CD14-positive monocyte (primary cell): ENCODE measurements around the gene HOXA5. TPM values are rescaled to one million over a fixed set of nuclear protein-coding genes. Genes with fewer than 3 reads are reported as not detected.

Experiments
- DNase-seq, 3 donors: peaks; one replicate each; pipeline ENCODE4 v3.0.0-alpha.2; 2011 to 2022
- H2AFZ ChIP-seq: 2 replicates; pipeline ENCODE4 v1.6.0; 2012; ENCODE audit warnings: mild to moderate bottlenecking, low read depth, low read length, inconsistent platforms; ENCODE audit not compliant: insufficient read depth, poor library complexity, severe bottlenecking
- H3K27ac ChIP-seq, 2 donors: 1 replicate in 1 of 2; 2 replicates in 1 of 2; pipeline ENCODE4 v1.5.1; 2012 to 2013; ENCODE audit warnings: low read length in 2 of 2, control low read depth in 1 of 2, inconsistent platforms in 1 of 2, low read depth in 1 of 2, mild to moderate bottlenecking in 1 of 2
- H3K27me3 ChIP-seq, 2 donors: one replicate each; pipeline versions ENCODE4 v1.6.0 to v1.6.1; 2011 to 2013; ENCODE audit warnings: low read length in 2 of 2; ENCODE audit not compliant: control insufficient read depth in 2 of 2, insufficient read depth in 2 of 2
- H3K36me3 ChIP-seq, 2 donors: replicated peaks in 1 of 2; 1 replicate in 1 of 2; 2 replicates in 1 of 2; pipeline versions ENCODE4 v1.5.1 to v1.6.1; 2012 to 2013; ENCODE audit warnings: low read length in 2 of 2, control low read depth in 1 of 2, inconsistent platforms in 1 of 2, mild to moderate bottlenecking in 1 of 2; ENCODE audit not compliant: insufficient read depth in 2 of 2, control insufficient read depth in 1 of 2
- H3K4me1 ChIP-seq, 2 donors: 1 replicate in 1 of 2; 2 replicates in 1 of 2; pipeline versions ENCODE4 v1.5.1 to v1.6.1; 2012 to 2013; ENCODE audit warnings: low read length in 2 of 2, control low read depth in 1 of 2, inconsistent platforms in 1 of 2, mild to moderate bottlenecking in 1 of 2, moderate library complexity in 1 of 2; ENCODE audit not compliant: insufficient read depth in 2 of 2, control insufficient read depth in 1 of 2
- H3K4me2 ChIP-seq: replicated peaks from 2 replicates; pipeline ENCODE3; 2012; ENCODE audit warnings: low read length, moderate library complexity, mild to moderate bottlenecking; ENCODE audit not compliant: poor library complexity, severe bottlenecking; ENCODE audit errors: extremely low read depth
- H3K4me3 ChIP-seq, 3 experiments: fragments of 200-600 bp in 1 of 3; sonication (generic) in 1 of 3; replicated peaks in 1 of 3; 1 replicate in 2 of 3; 2 replicates in 1 of 3; pipeline ENCODE4 v1.5.1; 2011 to 2013; ENCODE audit warnings: low read length in 3 of 3, mild to moderate bottlenecking in 3 of 3, control low read depth in 2 of 3, low read depth in 2 of 3, inconsistent platforms in 1 of 3, moderate library complexity in 1 of 3
- H3K79me2 ChIP-seq: 2 replicates; pipeline ENCODE4 v1.6.0; 2012; ENCODE audit warnings: mild to moderate bottlenecking, control low read depth, inconsistent platforms, low read length, moderate library complexity; ENCODE audit not compliant: insufficient read depth
- H3K9ac ChIP-seq: 2 replicates; pipeline ENCODE4 v1.6.0; 2017; ENCODE audit warnings: low read length, mild to moderate bottlenecking; ENCODE audit not compliant: insufficient read depth, poor library complexity, severe bottlenecking
- H3K9me3 ChIP-seq, 2 donors: replicated peaks in 1 of 2; 1 replicate in 1 of 2; 2 replicates in 1 of 2; pipeline versions ENCODE4 v1.5.1 to v1.6.1; 2012 to 2013; ENCODE audit warnings: low read length in 2 of 2, control low read depth in 1 of 2; ENCODE audit not compliant: control insufficient read depth in 1 of 2, insufficient read depth in 1 of 2
- H4K20me1 ChIP-seq: 2 replicates; pipeline ENCODE4 v1.6.0; 2012; ENCODE audit warnings: mild to moderate bottlenecking, low read length, control low read depth, moderate library complexity; ENCODE audit not compliant: insufficient read depth
- H3K27ac Mint-ChIP-seq, 7 donors: one replicate each; pipeline ENCODE4 v1.8.0; 2020; ENCODE audit warnings: mild to moderate bottlenecking in 7 of 7, mixed read lengths in 7 of 7, moderate library complexity in 6 of 7, inconsistent platforms in 2 of 7
- H3K27me3 Mint-ChIP-seq, 3 donors: one replicate each; pipeline ENCODE4 v1.8.0; 2021 to 2022; ENCODE audit warnings: low read depth in 3 of 3, mild to moderate bottlenecking in 3 of 3, mixed read lengths in 3 of 3, moderate library complexity in 3 of 3, inconsistent platforms in 1 of 3
- H3K36me3 Mint-ChIP-seq, 2 donors: one replicate each; pipeline ENCODE4 v1.8.0; 2020; ENCODE audit warnings: mixed read lengths in 2 of 2, inconsistent platforms in 1 of 2, mild to moderate bottlenecking in 1 of 2
- H3K4me1 Mint-ChIP-seq: one replicate; pipeline ENCODE4 v1.8.0; 2020; ENCODE audit warnings: mild to moderate bottlenecking, mixed read lengths
- H3K4me3 Mint-ChIP-seq, 2 donors: one replicate each; pipeline ENCODE4 v1.8.0; 2020; ENCODE audit warnings: mild to moderate bottlenecking in 2 of 2, mixed read lengths in 2 of 2, moderate library complexity in 1 of 2
- H3K9me3 Mint-ChIP-seq, 7 donors: one replicate each; pipeline ENCODE4 v1.8.0; 2020 to 2022; ENCODE audit warnings: mixed read lengths in 7 of 7, mild to moderate bottlenecking in 6 of 7, moderate library complexity in 6 of 7, inconsistent platforms in 2 of 7
- WGBS: methylation state at CpG from one replicate; pipeline ENCODE4 v1.1.5; 2013; ENCODE audit warnings: missing lambda C conversion rate; ENCODE audit not compliant: insufficient coverage; 5-methylcytosine and 5-hydroxymethylcytosine counted together
- intact Hi-C, 2 donors: fragments of 100-400 bp; cut with micrococcal nuclease; formaldehyde crosslinking; loops; one replicate each; pipeline versions ENCODE4 v1.15.0 to v1.15.1; 2023
- polyA plus RNA-seq, 3 donors: library from polyadenylated mRNA; depleted of rRNA in 1 of 3; unstranded in 2 of 3; stranded (reverse) in 1 of 3; fragments of 300-500 nt in 2 of 3; fragments of >200 nt in 1 of 3; fragmentation: Illumina TruSeq in 2 of 3; gene quantifications; 1 replicate in 2 of 3; 2 replicates in 1 of 3; pipeline ENCODE4 v1.2.3, GENCODE V29; 2012 to 2021
- TF ChIP-seq, protein P1 (sequence below): fragments of 200-600 bp; IDR thresholded peaks from one replicate; pipeline ENCODE4 v1.8.0; 2022; ENCODE audit warnings: antibody characterized with exemption, mild to moderate bottlenecking

The HOXA5 gene
- polyA plus RNA-seq, 3 donors, result 0.85 to 3.0 (median 1.8) TPM

DNA sequence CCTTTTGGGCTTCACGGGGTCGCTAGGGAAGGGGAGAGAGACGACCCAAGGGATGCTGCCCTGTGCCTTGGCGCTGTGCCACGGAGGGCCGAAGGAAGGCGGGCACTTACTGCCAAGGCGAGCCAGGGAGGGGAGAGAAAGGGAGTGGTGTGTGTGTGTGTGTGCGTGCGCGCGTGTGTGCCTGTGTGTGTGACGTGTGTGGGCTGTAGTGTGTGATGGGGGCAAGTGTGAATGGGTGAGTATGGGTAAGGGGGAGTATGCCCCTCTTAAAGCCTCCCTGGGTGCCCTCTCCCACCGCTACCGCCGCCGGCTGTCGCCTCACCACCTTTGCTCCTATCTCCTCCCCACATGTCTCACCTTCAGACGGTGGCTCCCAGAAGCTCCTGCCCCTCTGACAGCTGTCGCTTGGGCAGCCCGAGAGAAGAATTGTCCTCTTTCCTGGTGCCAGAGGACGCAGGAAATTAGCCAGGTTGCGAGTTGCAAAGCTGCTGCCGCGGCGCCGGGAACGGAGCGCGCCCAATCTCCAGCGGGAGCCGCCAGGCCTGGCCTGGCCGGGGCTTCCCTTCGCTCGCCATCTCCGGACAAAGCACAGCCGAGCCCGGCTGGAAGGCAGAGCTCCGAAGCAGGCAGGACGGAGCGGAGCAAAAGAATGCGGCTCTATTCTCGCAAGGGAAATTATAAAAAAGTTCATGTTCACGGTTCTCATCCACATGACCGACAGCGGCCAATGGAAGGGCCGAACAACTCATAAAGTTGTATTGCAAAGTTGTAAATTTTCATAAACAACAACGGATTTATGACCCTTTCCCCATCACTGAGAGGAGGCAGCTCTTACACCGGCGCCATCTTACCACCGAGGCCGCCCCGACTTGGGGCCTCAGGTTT, 8.7 kb upstream of the HOXA5 start, which contains the start of gene HOXA3:
TSS of gene HOXA3 (minus strand) at position 653 of the 885 bp plus-strand sequence. CDS start 41,943 bp downstream, outside the sequence.
- Histone ChIP-seq H3K36me3 (no peaks in the 10 kb centered on the region), H3K9me3 (peaks cover 4 to 66% of the 10 kb centered on the region in 2 donors), H3K4me3 (peak within 1 kb of the TSS in 1 of 3 experiments; percentile 66), H4K20me1 (no peaks in the 10 kb centered on the region), H3K27ac (no peak within 1 kb of the TSS), H3K27me3 (peaks cover 92 to 100% of the 10 kb centered on the region in 2 donors), H3K4me2 (peak within 1 kb of the TSS; percentile 73), H2AFZ (peak within 1 kb of the TSS; percentile 67), H3K4me1 (peaks cover 63 to 68% of the 10 kb centered on the region in 2 donors), H3K9ac (no peak within 1 kb of the TSS), H3K79me2 (no peaks in the 10 kb centered on the region)
- TF ChIP-seq, protein P1, sequence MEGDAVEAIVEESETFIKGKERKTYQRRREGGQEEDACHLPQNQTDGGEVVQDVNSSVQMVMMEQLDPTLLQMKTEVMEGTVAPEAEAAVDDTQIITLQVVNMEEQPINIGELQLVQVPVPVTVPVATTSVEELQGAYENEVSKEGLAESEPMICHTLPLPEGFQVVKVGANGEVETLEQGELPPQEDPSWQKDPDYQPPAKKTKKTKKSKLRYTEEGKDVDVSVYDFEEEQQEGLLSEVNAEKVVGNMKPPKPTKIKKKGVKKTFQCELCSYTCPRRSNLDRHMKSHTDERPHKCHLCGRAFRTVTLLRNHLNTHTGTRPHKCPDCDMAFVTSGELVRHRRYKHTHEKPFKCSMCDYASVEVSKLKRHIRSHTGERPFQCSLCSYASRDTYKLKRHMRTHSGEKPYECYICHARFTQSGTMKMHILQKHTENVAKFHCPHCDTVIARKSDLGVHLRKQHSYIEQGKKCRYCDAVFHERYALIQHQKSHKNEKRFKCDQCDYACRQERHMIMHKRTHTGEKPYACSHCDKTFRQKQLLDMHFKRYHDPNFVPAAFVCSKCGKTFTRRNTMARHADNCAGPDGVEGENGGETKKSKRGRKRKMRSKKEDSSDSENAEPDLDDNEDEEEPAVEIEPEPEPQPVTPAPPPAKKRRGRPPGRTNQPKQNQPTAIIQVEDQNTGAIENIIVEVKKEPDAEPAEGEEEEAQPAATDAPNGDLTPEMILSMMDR, result no peak
- Mint-ChIP-seq H3K27ac (peak within 1 kb of the TSS in 2 of 7 donors; percentile 37 to 79), H3K4me3 (peak within 1 kb of the TSS; percentile 78 to 94), H3K9me3 (peaks cover 0 to 57% (median 29%) of the 10 kb centered on the region in 7 donors), H3K36me3 (peaks cover 14 to 28% of the 10 kb centered on the region in 2 donors), H3K4me1 (peaks cover 66% of the 10 kb centered on the region), H3K27me3 (peaks cover 93 to 100% (median 99%) of the 10 kb centered on the region in 3 donors)
- DNase-seq, result no peak
- intact Hi-C loops, result loop anchor here (2.0 to 5.0 kb wide), 3 partner anchors 17 to 1290 kb away; partner anchors contain the start of gene HOXA11 (in 2 of the 2)
- WGBS, result under 1% methylated on average over 44 of the region's 53 CpGs

- Histone ChIP-seq H4K20me1 (no peaks in the 10 kb centered on the region), H3K9me3 (peaks cover 4 to 69% of the 10 kb centered on the region in 2 donors), H3K4me2 (peak overlapping the region; percentile 73), H3K4me1 (peaks cover 62 to 68% of the 10 kb centered on the region in 2 donors), H3K36me3 (no peaks in the 10 kb centered on the region), H3K27ac (no peak overlapping the region), H2AFZ (no peak overlapping the region), H3K9ac (no peak overlapping the region), H3K79me2 (no peaks in the 10 kb centered on the region), H3K4me3 (peak overlapping the region in 2 of 3 experiments; percentile 8 to 66), H3K27me3 (peaks cover 93 to 100% of the 10 kb centered on the region in 2 donors)
- TF ChIP-seq, protein P1, result no peak
- DNase-seq, result no peak
- intact Hi-C loops, result loop anchor here (5.0 kb wide), 2 partner anchors 36 to 1289 kb away; partner anchors contain the start of gene HOXA11 (in 2 of the 2)
- Mint-ChIP-seq H3K27ac (peak overlapping the region in 2 of 7 donors; percentile 37 to 79), H3K27me3 (peaks cover 94 to 100% (median 99%) of the 10 kb centered on the region in 3 donors), H3K36me3 (peaks cover 15 to 33% of the 10 kb centered on the region in 2 donors), H3K4me3 (peak overlapping the region; percentile 78 to 94), H3K9me3 (peaks cover 0 to 56% (median 29%) of the 10 kb centered on the region in 7 donors), H3K4me1 (peaks cover 65% of the 10 kb centered on the region)
- WGBS, result 0% methylated on average over 18 of the region's 27 CpGs
These were observed 8.0 kb upstream of the HOXA5 start for GRCh38 chr7:27151341-27151930.
